ENCODE measurements around the gene FTO.

The FTO gene

GRCh38 chr16:54072237-54072636, 368.3 kb downstream of the FTO start:
- TF ChIP-seq, protein P1, sequence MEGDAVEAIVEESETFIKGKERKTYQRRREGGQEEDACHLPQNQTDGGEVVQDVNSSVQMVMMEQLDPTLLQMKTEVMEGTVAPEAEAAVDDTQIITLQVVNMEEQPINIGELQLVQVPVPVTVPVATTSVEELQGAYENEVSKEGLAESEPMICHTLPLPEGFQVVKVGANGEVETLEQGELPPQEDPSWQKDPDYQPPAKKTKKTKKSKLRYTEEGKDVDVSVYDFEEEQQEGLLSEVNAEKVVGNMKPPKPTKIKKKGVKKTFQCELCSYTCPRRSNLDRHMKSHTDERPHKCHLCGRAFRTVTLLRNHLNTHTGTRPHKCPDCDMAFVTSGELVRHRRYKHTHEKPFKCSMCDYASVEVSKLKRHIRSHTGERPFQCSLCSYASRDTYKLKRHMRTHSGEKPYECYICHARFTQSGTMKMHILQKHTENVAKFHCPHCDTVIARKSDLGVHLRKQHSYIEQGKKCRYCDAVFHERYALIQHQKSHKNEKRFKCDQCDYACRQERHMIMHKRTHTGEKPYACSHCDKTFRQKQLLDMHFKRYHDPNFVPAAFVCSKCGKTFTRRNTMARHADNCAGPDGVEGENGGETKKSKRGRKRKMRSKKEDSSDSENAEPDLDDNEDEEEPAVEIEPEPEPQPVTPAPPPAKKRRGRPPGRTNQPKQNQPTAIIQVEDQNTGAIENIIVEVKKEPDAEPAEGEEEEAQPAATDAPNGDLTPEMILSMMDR (IDR thresholded peaks at IDR 0.05; ENCODE audit: insufficient read depth, low read length, missing control alignments) = no peak
- ChIA-PET POLR2A (no interaction called here), CTCF (interaction anchor here (0.6 kb wide), 1 partner anchor 705 kb away, joined by 3 read pairs; no protein-coding TSS in a partner anchor)
- H3K4me3 ChIP-seq (ENCODE audit: low read depth, low read length) = no peak overlapping the region
- no peak for DNase-seq (ENCODE audit: low read depth, low spot score)

DNA sequence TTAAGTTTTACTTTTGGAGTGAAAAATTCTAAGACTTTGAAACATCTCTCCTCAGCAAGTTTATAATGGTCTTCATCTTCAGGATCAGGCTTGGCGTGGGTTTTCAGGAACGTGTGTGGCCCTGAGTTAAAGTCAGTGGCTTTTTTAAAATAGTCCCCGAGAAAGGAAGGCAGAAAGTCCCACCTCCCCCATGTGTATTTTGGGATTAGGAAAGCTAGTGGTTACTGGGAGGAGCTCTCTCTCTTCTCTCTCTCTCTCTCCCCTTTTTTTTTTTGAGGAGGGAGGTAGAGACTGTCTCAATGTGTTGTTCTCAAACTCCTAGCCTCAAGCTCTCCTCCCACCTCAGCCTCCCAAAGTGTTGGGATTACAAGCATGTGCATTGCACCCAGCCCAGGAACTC, 369.4 kb downstream of the FTO start:
- TF ChIP-seq, protein P1 (IDR thresholded peaks at IDR 0.05; ENCODE audit: insufficient read depth, low read length, missing control alignments) = no peak
- H3K4me3 ChIP-seq (ENCODE audit: low read depth, low read length) = no peak overlapping the region
- DNase-seq (ENCODE audit: low read depth, low spot score) = no peak
- ChIA-PET POLR2A (no interaction called here), CTCF (no interaction called here)

GRCh38 chr16:54075446-54075845, 371.5 kb downstream of the FTO start:
- POLR2A ChIA-PET = no interaction called here
- CTCF ChIA-PET = no interaction called here
- TF ChIP-seq, protein P1 (IDR thresholded peaks at IDR 0.05; ENCODE audit: insufficient read depth, low read length, missing control alignments) = no peak
- no peak for DNase-seq (ENCODE audit: low read depth, low spot score)
- H3K4me3 ChIP-seq (ENCODE audit: low read depth, low read length) = no peak overlapping the region

GRCh38 chr16:54076006-54076504, 372.1 kb downstream of the FTO start:
- no peak overlapping the region for H3K4me3 ChIP-seq (ENCODE audit: low read depth, low read length)
- POLR2A ChIA-PET = no interaction called here
- no peak for DNase-seq (ENCODE audit: low read depth, low spot score)
- CTCF ChIA-PET = no interaction called here
- TF ChIP-seq, protein P1 (IDR thresholded peaks at IDR 0.05; ENCODE audit: insufficient read depth, low read length, missing control alignments) = no peak

DNA sequence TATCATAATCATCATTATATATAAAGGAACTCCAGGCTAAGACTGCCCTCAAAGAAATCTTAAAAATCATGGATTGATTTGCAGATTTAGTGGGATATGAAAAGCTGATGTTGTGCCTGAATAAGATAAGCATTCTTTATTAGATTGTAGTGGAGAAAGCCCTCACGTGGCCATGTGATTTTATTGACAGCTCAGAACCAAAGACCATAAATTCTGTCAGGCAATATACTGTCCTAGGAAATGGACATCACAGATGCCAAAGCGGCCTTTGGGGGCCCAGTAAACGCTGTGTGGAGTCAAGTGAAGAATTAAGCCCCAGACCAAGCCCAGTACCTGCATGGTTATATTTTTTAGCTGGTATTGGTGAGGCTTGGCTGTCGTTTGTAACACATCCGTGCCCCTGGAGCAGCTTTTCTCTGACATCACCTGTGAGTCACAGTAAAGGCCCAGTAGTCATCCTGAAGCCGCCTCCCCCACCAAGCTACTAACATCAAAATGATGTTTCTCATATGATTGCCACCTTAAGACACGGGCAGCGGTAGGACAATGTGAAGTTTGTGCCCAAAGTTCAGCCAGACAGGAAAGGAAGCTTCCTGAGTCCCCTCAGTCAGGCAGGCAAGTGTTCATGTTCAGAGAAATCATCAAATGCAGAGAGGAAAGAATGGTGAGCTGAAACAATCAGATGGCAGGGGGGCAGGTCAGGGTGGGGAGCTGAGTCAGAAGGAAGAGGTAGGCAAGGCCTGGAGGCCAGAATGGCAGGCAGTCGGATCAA, 373.3 kb downstream of the FTO start:
- POLR2A ChIA-PET = no interaction called here
- TF ChIP-seq, protein P1 (IDR thresholded peaks at IDR 0.05; ENCODE audit: insufficient read depth, low read length, missing control alignments) = no peak
- DNase-seq (ENCODE audit: low read depth, low spot score) = peak; percentile 4
- no peak overlapping the region for H3K4me3 ChIP-seq (ENCODE audit: low read depth, low read length)
- CTCF ChIA-PET = interaction anchor here (1.1 kb wide), 2 partner anchors 13 to 186 kb away, joined by 4 read pairs; no protein-coding TSS in a partner anchor

DNA sequence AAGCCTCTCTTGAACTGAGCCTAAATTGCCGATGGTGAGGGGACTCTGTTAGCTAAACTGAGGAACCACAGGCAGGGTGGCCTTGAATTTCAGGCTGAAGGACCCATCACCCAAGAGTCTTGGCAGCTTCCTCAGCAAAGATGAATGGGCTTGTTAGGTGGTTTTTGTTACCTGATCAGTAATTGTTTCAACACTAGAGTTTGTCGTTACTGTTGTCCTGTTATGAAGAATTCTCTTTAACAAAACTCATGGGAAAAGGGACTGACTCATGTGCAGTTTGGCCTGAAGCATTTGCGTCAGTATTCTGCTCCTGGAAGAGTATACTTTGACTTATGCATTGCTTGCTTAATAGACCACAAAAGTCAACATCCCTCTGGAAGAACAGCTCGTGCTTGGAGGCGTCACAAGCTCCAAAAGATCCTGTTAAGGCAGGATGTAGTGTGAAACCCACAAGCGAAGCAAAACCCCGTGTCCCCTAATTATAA, 376.6 kb downstream of the FTO start:
- TF ChIP-seq, protein P1 (IDR thresholded peaks at IDR 0.05; ENCODE audit: insufficient read depth, low read length, missing control alignments) = no peak
- CTCF ChIA-PET = no interaction called here
- peak; percentile 95 for DNase-seq (ENCODE audit: low read depth, low spot score)
- POLR2A ChIA-PET = no interaction called here
- H3K4me3 ChIP-seq (ENCODE audit: low read depth, low read length) = no peak overlapping the region
